Activated naive CD8-positive, alpha-beta T cell treated with anti-CD3 and anti-CD28 coated beads for 36 hours (primary cell): Measurements from ENCODE around the gene MCM3. TPM values are rescaled to one million over a fixed set of nuclear protein-coding genes. Genes with fewer than 3 reads are reported as not detected.

Experiments used
- total RNA-seq, 2 experiments: library from RNA; stranded (reverse); gene quantifications; one replicate each; pipeline ENCODE4 v1.2.3, GENCODE V29; 2021

The MCM3 gene
- total RNA-seq, 2 experiments from 2014 or later, result 326 to 335 TPM

Other genes starting within 250 kb of the MCM3 start
- gene PKHD1, start 197.1 kb downstream of the MCM3 start, total RNA-seq, result not detected
- gene IL17A, start 98.4 kb downstream of the MCM3 start, total RNA-seq, result not detected
- gene IL17F, start 40.2 kb downstream of the MCM3 start, total RNA-seq, result not detected
- 10 to 100 TPM; 11.0 to 11.4 TPM for gene PAQR8, start 77.4 kb upstream of the MCM3 start, total RNA-seq
- 1 to 10 TPM; 2.8 to 3.1 TPM for gene EFHC1, start 135.6 kb upstream of the MCM3 start, total RNA-seq